ENCODE measurements around the gene CCT3.

Gene CCT3

DNA sequence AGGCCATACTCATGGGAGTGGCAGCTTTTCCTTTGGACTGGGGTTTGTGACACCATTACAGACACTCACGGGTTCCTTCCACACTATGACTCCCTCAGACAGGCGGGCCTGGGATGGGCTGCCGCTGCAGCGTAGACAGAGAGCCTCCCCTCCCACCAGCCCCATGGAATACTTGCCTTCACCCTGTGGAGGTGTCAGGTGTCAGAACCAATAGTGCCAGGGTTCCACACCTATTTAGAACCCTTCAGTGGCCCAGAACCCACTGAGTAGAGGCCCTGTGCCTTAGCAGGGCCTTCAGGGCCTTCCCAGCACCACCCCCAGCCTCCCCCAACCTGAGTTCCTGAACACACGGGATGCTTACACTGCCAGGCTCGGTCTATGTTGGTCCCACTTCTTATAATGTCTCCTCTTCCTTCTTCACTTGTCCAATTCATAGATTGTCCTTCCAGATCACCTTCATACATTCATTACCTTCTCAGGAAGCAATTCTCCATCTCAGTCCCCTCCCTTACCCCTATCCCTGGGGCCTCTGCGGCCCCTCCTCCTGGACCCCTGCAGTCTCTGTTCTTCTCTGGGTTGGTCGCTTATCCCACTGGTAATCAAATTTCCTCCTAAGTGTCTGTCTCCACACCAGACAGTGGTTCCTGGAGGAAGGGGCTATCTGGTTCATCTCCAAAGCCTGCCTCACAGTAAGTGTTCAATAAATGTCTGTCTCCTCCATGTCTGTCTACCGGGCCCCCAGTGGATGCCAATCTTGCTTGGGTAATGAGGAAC, 29.5 kb upstream of the CCT3 start:
- H3K4me3 ChIP-seq (ENCODE audit: low read depth, low read length), result no peak overlapping the region
- TF ChIP-seq CTCF (IDR thresholded peaks at IDR 0.05; ENCODE audit: low read depth, low read length), result no peak

DNA sequence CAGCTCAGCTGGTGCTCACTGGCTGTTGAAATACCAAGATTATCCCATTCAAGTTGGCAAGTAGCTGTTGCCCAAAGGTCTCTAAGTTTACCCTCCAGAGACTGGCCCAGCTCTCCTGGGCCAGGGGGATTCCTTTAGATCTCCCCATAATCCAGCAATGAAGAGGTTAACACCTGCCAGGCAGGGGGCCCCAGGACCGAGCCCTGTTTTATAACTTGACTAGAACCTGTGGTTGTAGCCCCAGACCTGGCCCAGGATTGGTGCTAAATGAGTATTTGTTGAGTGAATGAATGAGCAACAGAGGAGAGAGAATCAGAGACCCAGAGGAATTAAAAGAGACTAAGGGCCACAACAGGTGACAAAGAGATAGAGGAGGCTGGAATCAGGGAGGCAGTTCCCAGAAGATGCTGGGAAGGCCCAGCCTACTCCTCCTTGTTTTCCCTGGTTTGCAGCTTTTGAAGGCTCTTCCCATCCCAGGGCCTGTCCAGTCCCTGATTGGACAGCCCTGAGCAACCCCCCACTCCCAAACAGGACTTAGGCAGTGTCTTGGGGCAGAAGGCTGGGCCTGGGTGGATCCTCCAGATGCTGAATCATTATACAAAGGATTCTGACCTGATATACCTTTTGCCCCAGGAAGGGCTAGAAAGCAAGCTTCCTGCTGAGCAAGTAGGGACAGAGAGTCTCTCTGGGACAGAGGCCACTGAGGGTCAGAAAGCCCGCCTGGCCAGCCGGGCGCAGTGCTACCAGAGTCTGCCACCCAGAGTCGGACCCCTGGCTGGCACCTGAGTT, 28.5 kb upstream of the CCT3 start:
- TF ChIP-seq CTCF (IDR thresholded peaks at IDR 0.05; ENCODE audit: low read depth, low read length), result no peak
- no peak overlapping the region for H3K4me3 ChIP-seq (ENCODE audit: low read depth, low read length)

- no peak for TF ChIP-seq CTCF (IDR thresholded peaks at IDR 0.05; ENCODE audit: low read depth, low read length)
- no peak overlapping the region for H3K4me3 ChIP-seq (ENCODE audit: low read depth, low read length)
Observed at GRCh38 chr1:156365754-156366153, 27.7 kb upstream of the CCT3 start.

GRCh38 chr1:156360534-156360933, 22.4 kb upstream of the CCT3 start:
- no peak overlapping the region for H3K4me3 ChIP-seq (ENCODE audit: low read depth, low read length)
- no peak for TF ChIP-seq CTCF (IDR thresholded peaks at IDR 0.05; ENCODE audit: low read depth, low read length)

GRCh38 chr1:156359973-156360372, 21.9 kb upstream of the CCT3 start:
- no peak overlapping the region for H3K4me3 ChIP-seq (ENCODE audit: low read depth, low read length)
- TF ChIP-seq CTCF (IDR thresholded peaks at IDR 0.05; ENCODE audit: low read depth, low read length), result peak; percentile 38; the same call in 1 of the 2 replicates

DNA sequence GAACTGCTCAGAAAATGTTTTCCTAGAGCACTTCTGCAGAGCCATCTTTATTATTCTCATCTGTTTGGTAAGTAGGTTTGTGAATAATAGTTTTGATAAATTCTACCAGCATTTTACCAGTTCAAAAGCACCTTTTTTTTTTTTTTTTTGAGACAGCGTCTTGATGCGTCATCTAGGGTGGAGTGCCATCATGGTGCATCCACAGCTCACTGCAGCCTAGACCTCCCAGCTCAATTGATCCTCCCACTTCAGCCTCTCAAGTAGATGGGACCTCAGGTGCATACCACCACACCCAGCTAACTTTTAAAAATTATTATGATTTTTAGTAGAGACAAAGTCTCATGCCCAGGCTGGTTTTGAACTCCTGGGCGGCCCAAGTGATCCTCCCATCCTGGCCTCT, 21.2 kb upstream of the CCT3 start:
- H3K4me3 ChIP-seq (ENCODE audit: low read depth, low read length), result no peak overlapping the region
- TF ChIP-seq CTCF (IDR thresholded peaks at IDR 0.05; ENCODE audit: low read depth, low read length), result no peak

DNA sequence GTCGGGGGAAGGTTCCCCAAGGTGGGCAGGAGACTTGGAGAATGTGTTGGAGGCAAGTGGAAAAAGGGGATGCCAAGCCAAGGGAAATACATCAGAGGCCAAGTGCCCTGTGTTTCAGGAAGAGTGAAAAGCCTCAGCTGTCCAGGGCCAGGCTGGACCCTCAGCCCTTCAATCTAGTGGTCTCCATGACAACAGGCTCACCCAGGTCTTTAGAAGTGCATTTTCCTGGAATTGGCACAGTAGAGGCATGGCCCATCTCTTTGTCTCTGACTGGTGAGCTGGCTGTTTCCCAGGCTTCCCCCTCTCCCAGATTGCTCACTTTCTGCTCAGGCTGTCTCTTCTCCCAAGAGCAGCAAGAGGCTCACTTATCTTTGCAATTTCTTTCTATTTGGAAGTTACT, 20.5 kb upstream of the CCT3 start:
- no peak for TF ChIP-seq CTCF (IDR thresholded peaks at IDR 0.05; ENCODE audit: low read depth, low read length)
- no peak overlapping the region for H3K4me3 ChIP-seq (ENCODE audit: low read depth, low read length)

Data from WI38 (cell line).